Hair follicle dermal papilla cell (primary cell): Measurements from ENCODE around the gene SARM1. TPM values are rescaled to one million over a fixed set of nuclear protein-coding genes. Genes with fewer than 3 reads are reported as not detected.

Experiments
- total RNA-seq: library from RNA; depleted of rRNA; stranded (reverse); fragments of >200 nt; gene quantifications from 2 replicates; pipeline ENCODE4 v1.2.3, GENCODE V29; 2012

The SARM1 gene
- 20.0 and 25.6 TPM in 2 replicates for total RNA-seq

DNA sequence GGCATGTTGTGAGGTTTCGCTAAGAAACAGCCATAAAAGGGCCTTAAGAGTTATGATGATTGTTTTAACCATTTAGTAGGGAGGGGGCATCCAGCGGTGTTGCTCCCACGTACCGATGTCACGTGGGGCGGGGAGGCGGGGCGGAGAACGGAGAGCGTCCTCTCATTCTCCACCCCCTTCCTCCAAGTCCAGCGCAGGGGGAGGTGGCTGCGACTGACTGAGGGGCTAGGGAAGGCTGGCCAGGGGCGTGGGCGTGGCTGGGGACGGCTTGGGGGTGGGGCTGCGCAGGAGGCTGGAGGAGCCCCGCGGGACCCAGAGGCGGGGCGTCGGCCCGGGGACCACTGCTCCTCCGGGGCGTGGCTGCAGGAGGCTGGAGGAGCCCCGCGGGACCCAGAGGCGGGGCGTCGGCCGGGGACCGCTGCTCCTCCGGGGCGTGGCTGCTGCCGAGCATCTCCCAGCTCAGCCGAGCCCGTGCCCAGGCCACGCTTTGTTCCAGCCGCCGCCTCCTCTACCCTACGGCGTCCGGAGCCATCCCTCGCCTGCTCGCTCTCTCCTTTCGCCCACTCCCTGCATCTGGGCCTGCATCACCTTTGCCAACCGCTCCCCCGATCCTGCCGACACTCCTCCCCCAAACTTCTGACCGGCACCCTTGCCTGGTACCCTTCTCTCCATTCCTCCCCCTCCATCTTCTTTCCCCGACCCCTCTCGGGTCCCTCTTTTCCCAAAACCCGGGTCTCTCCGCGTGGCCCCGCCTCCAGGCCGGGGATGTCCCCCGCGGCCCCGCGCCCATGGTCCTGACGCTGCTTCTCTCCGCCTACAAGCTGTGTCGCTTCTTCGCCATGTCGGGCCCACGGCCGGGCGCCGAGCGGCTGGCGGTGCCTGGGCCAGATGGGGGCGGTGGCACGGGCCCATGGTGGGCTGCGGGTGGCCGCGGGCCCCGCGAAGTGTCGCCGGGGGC lies at the start of gene SARM1:
Gene SARM1, plus strand, starts transcription at position 450 of the 958 bp plus-strand sequence. Its CDS starts 339 bp downstream, at position 789.

DNA sequence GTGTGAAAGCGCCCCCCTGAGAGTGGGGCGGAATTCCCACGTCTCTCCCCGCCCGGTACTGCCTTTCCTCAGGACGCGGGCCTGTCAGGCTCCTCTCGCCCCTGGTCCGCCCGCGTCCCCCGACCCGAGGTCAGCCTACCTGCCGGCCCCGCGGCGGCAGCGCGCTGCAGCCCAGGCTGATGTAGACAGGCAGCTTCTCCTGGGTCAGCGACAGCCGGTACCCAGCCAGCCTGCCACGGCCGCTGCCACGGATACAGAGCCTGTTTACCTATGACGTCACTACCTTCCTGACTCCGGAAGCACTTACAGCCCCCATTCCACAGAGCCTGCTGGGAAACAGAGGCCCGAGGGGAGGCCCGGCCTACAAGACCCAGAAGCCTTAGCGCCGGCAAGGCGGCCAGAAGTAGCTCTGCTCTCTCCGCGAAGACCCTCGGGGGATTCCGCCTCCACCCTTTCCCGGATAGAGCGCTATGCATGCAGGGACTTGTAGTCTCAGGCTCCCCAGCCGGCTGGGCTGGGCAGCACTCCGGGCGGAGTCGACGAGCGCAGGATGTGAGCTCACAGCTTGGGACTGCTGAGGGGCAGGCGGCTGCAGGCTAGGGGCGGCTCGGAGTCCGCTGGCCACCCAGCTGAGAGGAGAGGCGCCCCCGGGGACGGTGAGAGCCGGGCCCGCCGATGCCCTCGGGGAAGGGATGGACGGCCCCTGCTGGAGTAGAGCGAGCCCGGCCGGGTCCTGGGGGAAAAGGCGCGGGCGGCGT lies 36.1 kb upstream of the SARM1 start, which contains the start of the genes IFT20 and TNFAIP1:
Gene IFT20, minus strand, starts transcription at position 272 of the 758 bp plus-strand sequence. CDS start 3,487 bp downstream, outside the sequence.
Gene TNFAIP1, plus strand, starts transcription at position 561 of the 758 bp plus-strand sequence. CDS start 3,761 bp downstream, outside the sequence.

DNA sequence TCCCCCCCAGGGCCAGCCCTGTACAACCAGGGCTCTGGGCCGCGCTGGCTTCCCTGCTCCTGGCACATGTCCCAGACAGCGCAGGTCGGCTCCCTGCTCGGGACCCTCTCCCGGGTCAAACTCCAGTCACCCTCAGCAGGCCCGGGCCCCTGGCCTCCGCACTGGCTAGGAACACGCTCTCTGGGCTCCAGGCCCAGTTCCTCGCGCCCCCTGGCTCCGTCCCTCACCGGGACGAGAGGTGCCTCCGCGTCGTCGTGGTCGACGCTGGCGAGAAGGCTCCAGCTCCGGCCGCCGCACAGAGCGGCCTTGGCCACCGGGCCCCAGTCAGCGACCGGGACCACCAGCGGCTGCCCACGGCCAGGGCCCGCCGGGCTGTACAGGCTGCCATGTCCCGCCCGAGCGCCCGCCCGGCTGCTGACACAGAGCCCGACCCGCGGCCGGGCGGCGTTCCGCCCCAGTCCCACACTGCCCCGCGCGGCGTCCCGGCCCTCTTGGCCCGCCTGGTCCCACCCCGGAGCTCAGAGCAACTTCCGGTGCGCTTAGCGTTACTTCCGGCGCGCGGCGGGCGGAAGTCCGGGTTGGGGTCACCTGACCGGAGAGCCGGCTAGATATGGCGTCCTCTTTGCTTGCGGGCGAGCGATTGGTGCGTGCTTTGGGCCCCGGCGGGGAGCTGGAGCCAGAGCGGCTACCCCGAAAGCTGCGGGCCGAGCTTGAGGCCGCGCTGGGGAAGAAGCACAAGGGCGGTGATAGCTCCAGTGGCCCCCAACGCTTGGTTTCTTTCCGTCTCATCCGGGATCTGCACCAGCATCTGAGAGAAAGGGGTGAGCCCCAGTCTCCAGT lies 14.2 kb upstream of the SARM1 start, which contains the start of gene POLDIP2:
Gene POLDIP2, minus strand, starts transcription at position 467 of the 840 bp plus-strand sequence. Its CDS starts 79 bp downstream, at position 388.

DNA sequence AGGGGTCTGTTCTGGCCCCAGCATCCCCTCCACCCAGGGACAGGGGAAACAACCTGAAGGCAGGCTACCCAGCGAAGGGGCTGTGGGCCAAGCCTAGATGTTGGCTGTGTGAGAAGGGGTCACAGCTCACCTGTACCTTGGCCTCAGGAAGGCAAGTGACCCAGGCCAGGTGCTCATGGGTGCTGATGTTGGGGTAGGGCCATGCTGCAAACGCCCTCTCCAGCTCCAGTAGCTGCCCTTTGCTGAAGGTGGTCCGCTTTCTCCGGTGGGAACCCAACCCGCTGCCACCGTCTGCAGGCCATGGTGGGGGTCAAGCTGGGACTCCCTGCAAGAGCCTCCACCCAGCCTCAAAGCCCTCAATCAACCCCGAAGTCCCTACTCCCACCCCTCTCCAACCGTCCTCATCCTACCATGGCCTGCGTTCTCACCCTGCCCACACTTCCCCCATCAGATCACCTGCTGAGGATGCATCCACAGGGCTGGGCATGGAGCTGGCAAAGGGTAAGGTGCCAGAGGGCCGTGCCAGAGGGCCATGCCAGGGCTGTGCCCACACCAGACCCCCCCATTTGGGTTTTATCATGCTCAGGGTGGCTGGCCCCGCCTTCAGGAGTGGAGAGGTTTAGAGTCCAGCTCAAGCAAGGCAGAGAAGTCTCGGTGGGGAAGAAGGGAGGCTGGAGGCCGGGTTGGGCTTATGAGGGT lies 6.7 kb upstream of the SARM1 start, which contains the start of gene SEBOX:
Gene SEBOX, minus strand, starts transcription at position 535 of the 699 bp plus-strand sequence. Its CDS starts 48 bp downstream, at position 487.

DNA sequence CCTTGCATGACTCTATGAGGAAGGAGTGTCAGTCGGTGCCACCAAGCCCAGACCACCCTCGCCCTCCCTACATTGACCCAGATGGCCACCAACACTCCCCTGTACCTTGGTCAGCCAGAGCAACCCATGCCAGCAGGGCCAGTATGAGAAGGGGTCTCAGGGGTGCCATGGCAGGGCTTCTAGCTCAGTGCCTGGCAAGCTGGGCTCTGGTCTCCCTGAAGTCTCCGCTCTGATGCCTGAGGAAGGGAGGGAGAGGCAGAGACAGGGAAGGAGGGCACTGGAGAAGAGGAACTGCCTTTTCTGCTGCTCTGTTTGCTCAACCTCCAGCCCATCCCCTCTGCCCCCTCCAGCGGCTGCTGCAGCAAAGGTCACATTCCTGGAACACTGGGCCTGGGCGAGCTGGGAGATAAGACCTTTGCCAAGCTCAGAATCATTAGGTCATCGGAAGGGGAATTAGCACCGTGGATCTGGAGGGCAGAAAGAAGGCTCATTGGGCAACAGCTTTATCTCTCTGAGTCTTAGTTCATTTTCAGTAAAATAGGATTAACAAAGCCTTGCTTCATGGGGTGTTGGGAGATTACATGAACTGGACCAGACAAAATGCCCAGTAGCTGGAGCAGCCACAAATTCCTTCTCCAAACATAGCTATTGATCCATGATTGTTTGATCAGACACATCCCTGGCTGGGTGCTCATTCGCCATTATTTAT lies 1.3 kb upstream of the SARM1 start, which contains the start of gene VTN:
Gene VTN, minus strand, starts transcription at position 273 of the 709 bp plus-strand sequence. Its CDS starts 104 bp downstream, at position 169.

DNA sequence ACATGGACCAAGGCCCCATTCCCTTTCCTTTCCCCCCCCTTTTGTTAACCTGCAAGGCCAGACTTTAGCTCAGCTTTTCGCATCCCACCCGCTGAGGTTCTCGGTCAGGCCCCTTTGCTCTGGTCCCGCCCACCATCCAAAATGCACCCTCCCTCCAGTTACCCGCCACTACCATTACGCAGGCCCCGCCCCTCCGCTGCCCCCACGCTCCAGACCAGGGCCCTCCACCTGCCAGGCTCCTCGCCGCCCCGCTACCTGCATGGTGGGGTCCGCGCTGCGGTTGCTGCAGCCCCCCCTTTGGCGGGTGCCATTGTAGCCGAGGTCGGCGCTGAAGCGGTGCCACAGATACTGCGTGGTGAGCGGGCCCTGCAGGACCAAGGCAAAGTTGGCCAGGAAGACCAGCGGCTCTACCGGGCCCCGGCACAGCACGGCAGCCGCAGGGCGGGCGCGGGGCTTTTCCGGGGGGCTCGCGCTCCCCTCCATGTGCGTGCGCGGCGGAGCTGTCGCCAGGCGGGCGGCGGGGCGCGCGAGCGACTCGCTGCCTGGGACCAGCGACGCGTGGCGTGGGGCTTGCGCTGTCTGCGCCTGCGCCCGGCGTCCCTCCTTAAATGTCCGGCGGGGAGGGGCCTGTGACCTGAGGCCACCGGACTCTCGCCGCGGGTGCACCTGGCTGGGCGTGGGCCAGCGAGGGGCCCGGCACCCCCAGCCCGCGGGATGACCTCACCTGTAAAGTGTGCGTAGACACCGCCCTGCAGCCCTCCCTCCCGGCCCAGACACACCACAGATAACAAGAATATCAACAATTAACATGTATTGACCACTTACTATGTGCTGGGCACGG lies 34.4 kb downstream of the SARM1 start, which contains the start of gene SLC46A1:
Gene SLC46A1, minus strand, starts transcription at position 581 of the 841 bp plus-strand sequence. Its CDS starts 98 bp downstream, at position 483.

Other genes starting within 250 kb of the SARM1 start
- gene TMEM97, start 52.5 kb upstream of the SARM1 start, total RNA-seq, result 14.3 and 18.0 TPM in 2 replicates
- gene IFT20, start 36.2 kb upstream of the SARM1 start, total RNA-seq, result 37.8 and 42.5 TPM in 2 replicates
- 37.8 TPM in 2 replicates for gene TNFAIP1, start 35.9 kb upstream of the SARM1 start, total RNA-seq
- 86.5 and 89.1 TPM in 2 replicates for gene POLDIP2, start 14.2 kb upstream of the SARM1 start, total RNA-seq
- gene SEBOX, start 6.5 kb upstream of the SARM1 start, total RNA-seq, result not detected in 2 replicates
- not detected in 2 replicates for gene VTN, start 1.4 kb upstream of the SARM1 start, total RNA-seq
- 6.8 and 7.1 TPM in 2 replicates for gene SLC46A1, start 34.5 kb downstream of the SARM1 start, total RNA-seq
- not detected in 2 replicates for gene SLC13A2, start 102.0 kb downstream of the SARM1 start, total RNA-seq
- gene FOXN1, start 134.7 kb downstream of the SARM1 start, total RNA-seq, result not detected in 2 replicates
- gene UNC119, start 180.9 kb downstream of the SARM1 start, total RNA-seq, result 20.4 and 22.0 TPM in 2 replicates
- gene PIGS, start 199.8 kb downstream of the SARM1 start, total RNA-seq, result 60.2 and 61.0 TPM in 2 replicates
- 56.8 and 65.1 TPM in 2 replicates for gene ALDOC, start 205.2 kb downstream of the SARM1 start, total RNA-seq
- gene SPAG5, start 227.3 kb downstream of the SARM1 start, total RNA-seq, result 5.4 and 6.2 TPM in 2 replicates
- gene RSKR, start 242.5 kb downstream of the SARM1 start, total RNA-seq, result 2.1 and 4.7 TPM in 2 replicates